Measurements from ENCODE around the gene CHMP6. TPM values are rescaled to one million over a fixed set of nuclear protein-coding genes. Genes with fewer than 3 reads are reported as not detected.
"Not testable (repeated sequence)": the region's sequence is repeated elsewhere in the genome, so short reads cannot be mapped to it uniquely, and the experiment has no call there.

CHMP6 gene
- total RNA-seq, 2 donors from 2014 or later, result 28.4 to 32.5 TPM

- WGBS, 2 experiments (ENCODE audit: insufficient coverage in 1 of 2, insufficient read length in 1 of 2), result 91 to 98% methylated on average over 10 to 11 of the region's 11 CpGs
- Histone ChIP-seq H3K4me1 (ENCODE audit: control insufficient read depth, insufficient read depth, low read length) (no peaks in the 10 kb centered on the region), H3K9me3 (ENCODE audit: control insufficient read depth, low read length) (no peaks in the 10 kb centered on the region), H3K9ac (ENCODE audit: extremely low read depth, low read length, poor library complexity, severe bottlenecking) (no peak overlapping the region), H3K27ac (ENCODE audit: low read depth, low read length) (no peak overlapping the region), H3K27me3 (ENCODE audit: control insufficient read depth, insufficient read depth, low read length, poor library complexity, severe bottlenecking) (no peaks in the 10 kb centered on the region), H3K4me3 (ENCODE audit: low read length) (no peak overlapping the region), H3K36me3 (ENCODE audit: control insufficient read depth, insufficient read depth, low read length) (no peaks in the 10 kb centered on the region)
- no peak for DNase-seq
- peaks cover 5% of the 10 kb centered on the region for H3K36me3 Mint-ChIP-seq (ENCODE audit: low read depth)
- H3K9me3 Mint-ChIP-seq, result no peaks in the 10 kb centered on the region
- no peak overlapping the region for H3K27ac Mint-ChIP-seq
- no peak for TF ChIP-seq CTCF (conservative IDR thresholded peaks at IDR 0.05)
- H3K4me1 Mint-ChIP-seq, result peaks cover 9% of the 10 kb centered on the region
- peaks cover 4% of the 10 kb centered on the region for H3K27me3 Mint-ChIP-seq (ENCODE audit: insufficient read depth)
- no peak overlapping the region for H3K4me3 Mint-ChIP-seq
These were observed 38.2 kb downstream of the CHMP6 start for GRCh38 chr17:81029859-81030258.

DNA sequence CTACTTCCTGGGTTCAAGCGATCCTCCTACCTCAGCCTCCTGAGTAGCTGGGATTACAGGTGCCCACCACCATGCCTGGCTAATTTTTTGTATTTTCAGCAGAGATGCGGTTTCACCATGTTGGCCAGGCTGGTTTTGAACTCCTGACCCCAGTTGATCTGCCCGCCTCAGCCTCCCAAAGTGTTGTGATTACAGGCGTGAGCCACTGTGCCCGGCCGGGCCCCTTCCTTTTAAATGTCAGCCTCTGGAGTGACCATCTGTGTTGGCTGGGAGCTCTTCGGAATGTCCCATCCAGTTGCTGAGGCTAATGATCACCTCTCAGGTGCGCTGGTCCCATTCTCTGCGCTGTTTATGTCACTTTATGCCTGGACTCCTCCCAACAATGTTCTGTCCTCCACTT is 38.7 kb downstream of the CHMP6 start:
- H3K9me3 Mint-ChIP-seq; DNase-seq; H3K4me1 ChIP-seq (ENCODE audit: control insufficient read depth, insufficient read depth, low read length); H3K27me3 ChIP-seq (ENCODE audit: control insufficient read depth, insufficient read depth, low read length, poor library complexity, severe bottlenecking); H3K36me3 Mint-ChIP-seq (ENCODE audit: low read depth); H3K4me3 Mint-ChIP-seq; H3K4me3 ChIP-seq (ENCODE audit: low read length); H3K36me3 ChIP-seq (ENCODE audit: control insufficient read depth, insufficient read depth, low read length); H3K4me1 Mint-ChIP-seq; H3K9me3 ChIP-seq (ENCODE audit: control insufficient read depth, low read length); H3K27ac ChIP-seq (ENCODE audit: low read depth, low read length); H3K9ac ChIP-seq (ENCODE audit: extremely low read depth, low read length, poor library complexity, severe bottlenecking); H3K27me3 Mint-ChIP-seq (ENCODE audit: insufficient read depth); H3K27ac Mint-ChIP-seq: not testable (repeated sequence)
- 95 to 98% methylated on average over 9 of the region's 9 CpGs for WGBS, 2 experiments (ENCODE audit: insufficient coverage in 1 of 2, insufficient read length in 1 of 2)

DNA sequence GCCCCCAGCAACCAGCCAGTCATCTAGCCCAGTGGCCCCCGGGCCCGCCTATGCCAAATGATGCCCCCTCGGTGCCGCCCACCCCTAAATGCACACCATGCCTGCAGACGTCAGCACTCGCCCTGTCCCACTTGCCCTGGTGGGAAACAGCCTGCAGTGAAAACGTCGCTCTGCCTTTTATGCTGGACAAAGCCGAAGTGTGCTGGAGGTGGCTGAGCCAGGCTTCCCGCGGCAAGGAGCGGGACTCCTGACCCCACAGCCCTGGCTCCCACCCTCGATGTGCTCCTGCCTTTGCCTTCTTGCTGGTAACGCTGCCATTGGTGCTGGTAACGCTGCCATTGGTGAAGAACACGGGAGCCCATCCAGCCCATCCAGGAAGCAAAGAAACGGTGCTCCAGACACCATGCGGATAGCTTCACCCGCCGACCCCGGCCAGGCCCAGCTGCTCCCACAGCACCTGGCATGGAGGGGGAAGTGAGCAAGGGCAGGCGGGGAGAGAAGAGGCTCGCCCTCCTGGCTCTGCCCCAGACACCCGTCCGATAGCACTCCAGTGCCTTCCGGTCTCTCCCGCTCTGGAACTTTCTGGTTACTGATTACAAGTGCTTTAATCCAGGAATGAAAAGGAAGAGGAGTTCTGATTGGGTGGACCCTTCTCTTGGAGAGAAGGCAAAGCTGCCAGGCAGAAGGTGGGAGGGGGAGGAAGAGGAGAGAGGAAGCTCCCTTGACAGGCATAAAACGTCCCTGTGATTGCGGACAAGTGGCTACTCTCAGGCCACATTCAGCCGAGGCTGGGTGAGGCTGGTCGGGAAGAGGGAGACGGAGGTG is 39.3 kb downstream of the CHMP6 start:
- no peak overlapping the region for H3K9ac ChIP-seq (ENCODE audit: extremely low read depth, low read length, poor library complexity, severe bottlenecking)
- peaks cover 7% of the 10 kb centered on the region for H3K27me3 Mint-ChIP-seq (ENCODE audit: insufficient read depth)
- no peak overlapping the region for H3K27ac ChIP-seq (ENCODE audit: low read depth, low read length)
- H3K27me3 ChIP-seq (ENCODE audit: control insufficient read depth, insufficient read depth, low read length, poor library complexity, severe bottlenecking), result no peaks in the 10 kb centered on the region
- H3K36me3 ChIP-seq (ENCODE audit: control insufficient read depth, insufficient read depth, low read length), result no peaks in the 10 kb centered on the region
- DNase-seq, result no peak
- peaks cover 11% of the 10 kb centered on the region for H3K4me1 Mint-ChIP-seq
- no peak overlapping the region for H3K4me3 Mint-ChIP-seq
- H3K9me3 ChIP-seq (ENCODE audit: control insufficient read depth, low read length), result no peaks in the 10 kb centered on the region
- H3K9me3 Mint-ChIP-seq, result no peaks in the 10 kb centered on the region
- H3K27ac Mint-ChIP-seq, result no peak overlapping the region
- 89 to 90% methylated on average over 24 to 32 of the region's 32 CpGs for WGBS, 2 experiments (ENCODE audit: insufficient coverage in 1 of 2, insufficient read length in 1 of 2)
- no peaks in the 10 kb centered on the region for H3K4me1 ChIP-seq (ENCODE audit: control insufficient read depth, insufficient read depth, low read length)
- TF ChIP-seq CTCF (conservative IDR thresholded peaks at IDR 0.05), result no peak
- peaks cover 5% of the 10 kb centered on the region for H3K36me3 Mint-ChIP-seq (ENCODE audit: low read depth)
- H3K4me3 ChIP-seq (ENCODE audit: low read length), result no peak overlapping the region
